Muscle layer of colon (tissue), 2 donors: ENCODE measurements around the gene ZIC1.

Experiments used
- H3K27ac ChIP-seq: one replicate; pipeline ENCODE4 v1.7.0; 2013; ENCODE audit warnings: low read depth, mild to moderate bottlenecking, low read length, moderate library complexity
- H3K27me3 ChIP-seq, 2 donors: one replicate each; pipeline ENCODE4 v1.7.0; 2013; ENCODE audit warnings: low read length in 2 of 2, mild to moderate bottlenecking in 2 of 2; ENCODE audit not compliant: insufficient read depth in 2 of 2, control insufficient read depth in 1 of 2
- H3K36me3 ChIP-seq: one replicate; pipeline ENCODE4 v1.7.0; 2013; ENCODE audit warnings: mild to moderate bottlenecking, low read length; ENCODE audit not compliant: insufficient read depth
- H3K4me1 ChIP-seq: one replicate; pipeline ENCODE4 v1.7.0; 2013; ENCODE audit warnings: mild to moderate bottlenecking, low read length; ENCODE audit not compliant: insufficient read depth
- H3K4me3 ChIP-seq, 2 donors: one replicate each; pipeline ENCODE4 v1.7.0; 2013; ENCODE audit warnings: low read length in 2 of 2, low read depth in 1 of 2, mild to moderate bottlenecking in 1 of 2, moderate library complexity in 1 of 2
- H3K9ac ChIP-seq: one replicate; pipeline ENCODE4 v1.7.0; 2013; ENCODE audit warnings: low read length
- H3K9me3 ChIP-seq: one replicate; pipeline ENCODE4 v1.7.0; 2013; ENCODE audit warnings: mild to moderate bottlenecking, low read length
- donor health status: abdominal sarcoma.
- donor health status: Adenocarcinoma of cecum.

Gene ZIC1

GRCh38 chr3:147422196-147422595 lies 13.0 kb downstream of the ZIC1 start:
- peaks cover 84 to 86% of the 10 kb centered on the region in 2 donors for H3K27me3 ChIP-seq
- H3K9ac ChIP-seq = no peak overlapping the region
- peaks cover 13% of the 10 kb centered on the region for H3K9me3 ChIP-seq
- H3K36me3 ChIP-seq = no peaks in the 10 kb centered on the region
- H3K4me1 ChIP-seq = peaks cover 37% of the 10 kb centered on the region
- H3K27ac ChIP-seq = no peak overlapping the region
- H3K4me3 ChIP-seq = no peak overlapping the region

- Histone ChIP-seq H3K27me3 (peaks cover 77 to 80% of the 10 kb centered on the region in 2 donors), H3K9ac (no peak overlapping the region), H3K4me1 (peaks cover 37% of the 10 kb centered on the region), H3K27ac (no peak overlapping the region), H3K36me3 (no peaks in the 10 kb centered on the region), H3K9me3 (peaks cover 13% of the 10 kb centered on the region), H3K4me3 (no peak overlapping the region)
These were observed 13.7 kb downstream of the ZIC1 start for GRCh38 chr3:147422601-147423536.

- H3K9ac ChIP-seq = no peak overlapping the region
- H3K9me3 ChIP-seq = peaks cover 12% of the 10 kb centered on the region
- no peak overlapping the region for H3K27ac ChIP-seq
- no peak overlapping the region for H3K4me3 ChIP-seq
- no peaks in the 10 kb centered on the region for H3K36me3 ChIP-seq
- H3K4me1 ChIP-seq = peaks cover 37% of the 10 kb centered on the region
- H3K27me3 ChIP-seq = peaks cover 71 to 74% of the 10 kb centered on the region in 2 donors
These were observed 14.3 kb downstream of the ZIC1 start for GRCh38 chr3:147423537-147423797.

- Histone ChIP-seq H3K9ac (no peak overlapping the region), H3K4me3 (no peak overlapping the region), H3K4me1 (peaks cover 32% of the 10 kb centered on the region), H3K27me3 (peaks cover 66 to 69% of the 10 kb centered on the region in 2 donors), H3K36me3 (no peaks in the 10 kb centered on the region), H3K27ac (no peak overlapping the region), H3K9me3 (peaks cover 9% of the 10 kb centered on the region)
These were observed 14.8 kb downstream of the ZIC1 start for GRCh38 chr3:147423798-147424580.

GRCh38 chr3:147424581-147425387 lies 15.6 kb downstream of the ZIC1 start:
- Histone ChIP-seq H3K36me3 (no peaks in the 10 kb centered on the region), H3K9ac (no peak overlapping the region), H3K4me1 (peaks cover 27% of the 10 kb centered on the region), H3K4me3 (no peak overlapping the region), H3K27me3 (peaks cover 58 to 61% of the 10 kb centered on the region in 2 donors), H3K9me3 (peaks cover 9% of the 10 kb centered on the region), H3K27ac (no peak overlapping the region)

- Histone ChIP-seq H3K4me1 (peaks cover 25% of the 10 kb centered on the region), H3K9me3 (peaks cover 9% of the 10 kb centered on the region), H3K36me3 (no peaks in the 10 kb centered on the region), H3K9ac (no peak overlapping the region), H3K27ac (no peak overlapping the region), H3K4me3 (no peak overlapping the region), H3K27me3 (peaks cover 52 to 55% of the 10 kb centered on the region in 2 donors)
These were observed 16.3 kb downstream of the ZIC1 start for GRCh38 chr3:147425388-147425850.

DNA sequence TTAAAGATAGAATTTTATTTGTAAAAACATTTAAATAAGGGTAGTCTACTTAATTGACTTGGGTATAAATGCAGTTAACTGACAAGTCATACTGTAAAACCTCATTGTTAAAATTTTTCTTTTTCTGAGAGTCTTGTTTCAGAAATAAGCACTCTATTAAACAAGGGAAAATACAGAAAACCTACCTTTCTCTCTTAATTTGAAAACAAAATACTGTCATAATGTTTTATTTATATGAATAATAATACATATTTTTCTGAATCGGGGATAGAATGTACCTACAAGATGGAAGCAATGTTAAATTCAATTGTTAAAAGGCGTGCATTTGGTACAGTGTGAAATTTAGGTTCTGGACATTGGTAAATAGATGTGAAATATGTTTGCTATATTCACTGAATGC lies 17.8 kb downstream of the ZIC1 start:
- Histone ChIP-seq H3K27me3 (peaks cover 38 to 40% of the 10 kb centered on the region in 2 donors), H3K9me3 (peaks cover 9% of the 10 kb centered on the region), H3K4me1 (peaks cover 11% of the 10 kb centered on the region), H3K27ac (no peak overlapping the region), H3K36me3 (no peaks in the 10 kb centered on the region), H3K9ac (no peak overlapping the region), H3K4me3 (no peak overlapping the region)

DNA sequence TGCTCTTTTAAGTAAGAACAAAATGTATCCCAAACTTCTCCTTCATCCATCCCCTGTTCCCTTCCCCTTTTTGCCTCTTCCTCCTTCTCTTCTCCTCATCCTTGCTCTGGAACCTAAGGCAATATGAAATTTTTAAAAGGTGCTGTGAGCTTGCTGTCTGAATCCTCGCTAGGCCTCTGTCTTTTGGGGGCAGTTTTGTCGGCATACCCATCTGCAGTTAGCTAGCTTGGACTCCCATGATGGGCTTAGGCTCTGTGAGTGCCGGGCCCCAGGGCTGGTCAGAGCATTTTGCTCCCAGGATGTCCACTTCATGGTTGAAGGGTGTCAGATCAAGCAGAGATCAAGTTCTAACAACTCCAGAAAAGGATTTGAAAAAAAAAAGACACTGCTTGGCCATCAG lies 18.6 kb downstream of the ZIC1 start:
- peaks cover 9% of the 10 kb centered on the region for H3K9me3 ChIP-seq
- peaks cover 30 to 32% of the 10 kb centered on the region in 2 donors for H3K27me3 ChIP-seq
- peaks cover 8% of the 10 kb centered on the region for H3K4me1 ChIP-seq
- no peak overlapping the region for H3K4me3 ChIP-seq
- no peak overlapping the region for H3K9ac ChIP-seq
- no peaks in the 10 kb centered on the region for H3K36me3 ChIP-seq
- H3K27ac ChIP-seq = no peak overlapping the region

DNA sequence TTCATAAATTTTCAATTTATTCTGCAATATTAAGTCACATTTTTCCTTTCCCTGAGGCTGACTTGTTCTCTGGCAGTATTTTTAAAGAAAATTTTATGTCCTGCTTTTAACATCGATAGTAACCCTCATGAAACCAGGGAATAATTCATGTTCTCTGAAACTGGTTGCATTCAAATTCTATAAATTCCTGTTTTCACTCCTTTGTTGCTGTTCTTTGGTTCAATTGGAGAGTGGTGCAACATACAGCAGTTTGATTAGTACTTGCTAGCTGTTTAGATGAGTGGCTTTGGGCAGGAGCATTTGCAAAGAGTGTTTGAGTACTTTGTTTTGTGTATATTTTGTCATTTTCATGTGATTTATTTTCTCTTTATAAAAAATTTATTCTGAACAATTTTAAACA lies 19.2 kb downstream of the ZIC1 start:
- Histone ChIP-seq H3K9me3 (peaks cover 8% of the 10 kb centered on the region), H3K9ac (no peak overlapping the region), H3K27me3 (peaks cover 24 to 26% of the 10 kb centered on the region in 2 donors), H3K27ac (no peak overlapping the region), H3K4me1 (peaks cover 3% of the 10 kb centered on the region), H3K4me3 (no peak overlapping the region), H3K36me3 (no peaks in the 10 kb centered on the region)

GRCh38 chr3:147428754-147429153 lies 19.6 kb downstream of the ZIC1 start:
- Histone ChIP-seq H3K36me3 (no peaks in the 10 kb centered on the region), H3K27me3 (peaks cover 20 to 22% of the 10 kb centered on the region in 2 donors), H3K27ac (no peak overlapping the region), H3K9me3 (peaks cover 4% of the 10 kb centered on the region), H3K4me3 (no peak overlapping the region), H3K4me1 (no peaks in the 10 kb centered on the region), H3K9ac (no peak overlapping the region)

DNA sequence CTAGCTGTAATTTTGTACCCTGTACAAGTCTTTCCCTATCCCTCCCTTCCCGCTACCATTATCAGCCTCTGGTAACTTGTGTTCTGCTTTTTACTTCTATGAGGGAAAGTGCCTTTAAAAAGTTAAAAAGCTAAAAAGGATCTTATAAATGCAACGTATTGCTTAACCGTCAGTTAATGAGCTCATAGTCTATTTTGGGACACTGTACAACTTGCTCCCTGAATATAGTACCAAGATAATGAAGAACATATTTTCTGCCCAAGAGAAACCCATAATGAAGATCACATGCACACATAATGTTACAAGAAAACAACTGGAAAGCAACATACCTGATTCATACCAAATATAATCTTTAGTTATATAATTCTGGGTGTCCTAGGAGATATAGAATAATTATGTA lies 22.6 kb downstream of the ZIC1 start:
- H3K27me3 ChIP-seq = no peaks in the 10 kb centered on the region
- no peak overlapping the region for H3K27ac ChIP-seq

More for the DNA sequence above, 22.6 kb downstream of the ZIC1 start:
- no peak overlapping the region for H3K4me3 ChIP-seq
- no peaks in the 10 kb centered on the region for H3K36me3 ChIP-seq
- no peaks in the 10 kb centered on the region for H3K9me3 ChIP-seq
- no peaks in the 10 kb centered on the region for H3K4me1 ChIP-seq
- no peak overlapping the region for H3K9ac ChIP-seq
